ENCODE measurements around the gene FSTL4.

FSTL4 gene

GRCh38 chr5:133469846-133470245 is 142.5 kb downstream of the FSTL4 start:
- Mint-ChIP-seq H3K4me3 (peak overlapping the region in 1 of 2 donors; percentile 5), H3K27me3 (peaks cover 17 to 20% of the 10 kb centered on the region in 2 donors), H3K27ac (no peak overlapping the region), H3K9me3 (no peaks in the 10 kb centered on the region), H3K4me1 (ENCODE audit: low read depth in 2 of 2) (peaks cover 0 to 42% of the 10 kb centered on the region in 2 donors), H3K36me3 (ENCODE audit: insufficient read depth) (no peaks in the 10 kb centered on the region)
- DNase-seq (no peak), ATAC-seq (replicated peaks) (no peak)

GRCh38 chr5:133469252-133469651 is 143.1 kb downstream of the FSTL4 start:
- H3K27ac Mint-ChIP-seq = no peak overlapping the region
- H3K4me3 Mint-ChIP-seq = peak overlapping the region in 1 of 2 donors; percentile 5
- no peaks in the 10 kb centered on the region for H3K36me3 Mint-ChIP-seq (ENCODE audit: insufficient read depth)
- ATAC-seq (replicated peaks) (no peak), DNase-seq (no peak)
- no peaks in the 10 kb centered on the region for H3K9me3 Mint-ChIP-seq
- H3K27me3 Mint-ChIP-seq = peaks cover 11 to 19% of the 10 kb centered on the region in 2 donors
- peaks cover 0 to 38% of the 10 kb centered on the region in 2 donors for H3K4me1 Mint-ChIP-seq (ENCODE audit: low read depth in 2 of 2)

- Mint-ChIP-seq H3K36me3 (ENCODE audit: insufficient read depth) (no peaks in the 10 kb centered on the region), H3K4me1 (ENCODE audit: low read depth in 2 of 2) (peaks cover 0 to 33% of the 10 kb centered on the region in 2 donors), H3K4me3 (no peak overlapping the region), H3K27ac (no peak overlapping the region), H3K27me3 (peaks cover 4 to 12% of the 10 kb centered on the region in 2 donors), H3K9me3 (no peaks in the 10 kb centered on the region)
- DNase-seq = no peak
- ATAC-seq (replicated peaks) = no peak
Measured at GRCh38 chr5:133468596-133468995, 143.7 kb downstream of the FSTL4 start.

GRCh38 chr5:133467826-133468463 is 144.4 kb downstream of the FSTL4 start:
- peaks cover 0 to 8% of the 10 kb centered on the region in 2 donors for H3K27me3 Mint-ChIP-seq
- no peak overlapping the region for H3K27ac Mint-ChIP-seq
- no peak for ATAC-seq (replicated peaks)
- no peak for DNase-seq
- no peaks in the 10 kb centered on the region for H3K9me3 Mint-ChIP-seq
- H3K36me3 Mint-ChIP-seq (ENCODE audit: insufficient read depth) = no peaks in the 10 kb centered on the region
- peaks cover 0 to 32% of the 10 kb centered on the region in 2 donors for H3K4me1 Mint-ChIP-seq (ENCODE audit: low read depth in 2 of 2)
- H3K4me3 Mint-ChIP-seq = no peak overlapping the region

GRCh38 chr5:133467335-133467779 is 145.0 kb downstream of the FSTL4 start:
- DNase-seq (peak; percentile 3 to 54 (median 53)), ATAC-seq (replicated peaks) (peak; percentile 88)
- Mint-ChIP-seq H3K27ac (no peak overlapping the region), H3K4me3 (no peak overlapping the region), H3K27me3 (peaks cover 0 to 6% of the 10 kb centered on the region in 2 donors), H3K9me3 (no peaks in the 10 kb centered on the region), H3K4me1 (ENCODE audit: low read depth in 2 of 2) (peaks cover 0 to 32% of the 10 kb centered on the region in 2 donors), H3K36me3 (ENCODE audit: insufficient read depth) (no peaks in the 10 kb centered on the region)

GRCh38 chr5:133466556-133467334 is 145.6 kb downstream of the FSTL4 start:
- H3K4me3 Mint-ChIP-seq = no peak overlapping the region
- no peaks in the 10 kb centered on the region for H3K9me3 Mint-ChIP-seq
- no peaks in the 10 kb centered on the region for H3K36me3 Mint-ChIP-seq (ENCODE audit: insufficient read depth)
- DNase-seq = no peak
- ATAC-seq (replicated peaks) = no peak
- peaks cover 0 to under 1% of the 10 kb centered on the region in 2 donors for H3K27me3 Mint-ChIP-seq
- H3K27ac Mint-ChIP-seq = no peak overlapping the region
- H3K4me1 Mint-ChIP-seq (ENCODE audit: low read depth in 2 of 2) = peaks cover 0 to 32% of the 10 kb centered on the region in 2 donors

- no peaks in the 10 kb centered on the region for H3K27me3 Mint-ChIP-seq
- H3K36me3 Mint-ChIP-seq (ENCODE audit: insufficient read depth) = no peaks in the 10 kb centered on the region
- H3K4me1 Mint-ChIP-seq (ENCODE audit: low read depth in 2 of 2) = peaks cover 6 to 31% of the 10 kb centered on the region in 2 donors
- DNase-seq = no peak
- H3K4me3 Mint-ChIP-seq = no peak overlapping the region
- no peak overlapping the region for H3K27ac Mint-ChIP-seq
- H3K9me3 Mint-ChIP-seq = no peaks in the 10 kb centered on the region
- no peak for ATAC-seq (replicated peaks)
Measured at GRCh38 chr5:133464013-133464412, 148.3 kb downstream of the FSTL4 start.

- H3K4me3 Mint-ChIP-seq = no peak overlapping the region
- DNase-seq (no peak), ATAC-seq (replicated peaks) (no peak)
- H3K4me1 Mint-ChIP-seq (ENCODE audit: low read depth in 2 of 2) = peaks cover 6 to 30% of the 10 kb centered on the region in 2 donors
- H3K27ac Mint-ChIP-seq = no peak overlapping the region
- no peaks in the 10 kb centered on the region for H3K9me3 Mint-ChIP-seq
- no peaks in the 10 kb centered on the region for H3K27me3 Mint-ChIP-seq
- no peaks in the 10 kb centered on the region for H3K36me3 Mint-ChIP-seq (ENCODE audit: insufficient read depth)
Measured at GRCh38 chr5:133461796-133462516, 150.4 kb downstream of the FSTL4 start.

GRCh38 chr5:133460172-133460758 is 152.1 kb downstream of the FSTL4 start:
- peak overlapping the region in 1 of 2 donors; percentile 12 for H3K4me3 Mint-ChIP-seq
- no peak for DNase-seq
- no peak for ATAC-seq (replicated peaks)
- H3K27ac Mint-ChIP-seq = no peak overlapping the region
- no peaks in the 10 kb centered on the region for H3K9me3 Mint-ChIP-seq
- no peaks in the 10 kb centered on the region for H3K36me3 Mint-ChIP-seq (ENCODE audit: insufficient read depth)
- H3K4me1 Mint-ChIP-seq (ENCODE audit: low read depth in 2 of 2) = peaks cover 6 to 24% of the 10 kb centered on the region in 2 donors
- no peaks in the 10 kb centered on the region for H3K27me3 Mint-ChIP-seq

- no peak for ATAC-seq (replicated peaks)
Measured at GRCh38 chr5:133459474-133460160, 152.7 kb downstream of the FSTL4 start.

GRCh38 chr5:133458435-133458834 is 153.9 kb downstream of the FSTL4 start:
- H3K4me1 Mint-ChIP-seq (ENCODE audit: low read depth in 2 of 2) = peaks cover 6 to 19% of the 10 kb centered on the region in 2 donors
- H3K27ac Mint-ChIP-seq = no peak overlapping the region
- no peak overlapping the region for H3K4me3 Mint-ChIP-seq
- H3K9me3 Mint-ChIP-seq = no peaks in the 10 kb centered on the region
- no peaks in the 10 kb centered on the region for H3K36me3 Mint-ChIP-seq (ENCODE audit: insufficient read depth)
- DNase-seq = no peak
- peaks cover under 1 to 2% of the 10 kb centered on the region in 2 donors for H3K27me3 Mint-ChIP-seq
- no peak for ATAC-seq (replicated peaks)

More at GRCh38 chr5:133459474-133460160, 152.7 kb downstream of the FSTL4 start:
- H3K27me3 Mint-ChIP-seq = no peaks in the 10 kb centered on the region
- H3K4me3 Mint-ChIP-seq = no peak overlapping the region
- H3K9me3 Mint-ChIP-seq = no peaks in the 10 kb centered on the region
- no peaks in the 10 kb centered on the region for H3K36me3 Mint-ChIP-seq (ENCODE audit: insufficient read depth)
- no peak for DNase-seq
- no peak overlapping the region for H3K27ac Mint-ChIP-seq
- peaks cover 6 to 19% of the 10 kb centered on the region in 2 donors for H3K4me1 Mint-ChIP-seq (ENCODE audit: low read depth in 2 of 2)

- Mint-ChIP-seq H3K27me3 (peaks cover 6 to 9% of the 10 kb centered on the region in 2 donors), H3K4me1 (ENCODE audit: low read depth in 2 of 2) (peaks cover 6 to 19% of the 10 kb centered on the region in 2 donors), H3K27ac (no peak overlapping the region), H3K36me3 (ENCODE audit: insufficient read depth) (no peaks in the 10 kb centered on the region), H3K4me3 (no peak overlapping the region), H3K9me3 (no peaks in the 10 kb centered on the region)
- no peak for DNase-seq
- ATAC-seq (replicated peaks) = peak; percentile 33
Measured at GRCh38 chr5:133457439-133458355, 154.6 kb downstream of the FSTL4 start.
